Liver (tissue), 9 donors: ENCODE data around the gene ERAP2. TPM values are rescaled to one million over a fixed set of nuclear protein-coding genes. Genes with fewer than 3 reads are reported as not detected.

ENCODE experiments used
- DNase-seq: peaks from one replicate; pipeline ENCODE4 v3.0.0-alpha.2; 2017; ENCODE audit warnings: low spot score
- H3K27ac ChIP-seq, 2 donors: one replicate each; pipeline ENCODE4 v1.7.0; 2013; ENCODE audit warnings: inconsistent platforms in 2 of 2, low read length in 2 of 2, control low read depth in 1 of 2, low read depth in 1 of 2, mild to moderate bottlenecking in 1 of 2
- H3K27me3 ChIP-seq, 4 donors: one replicate each; pipeline versions ENCODE4 v1.6.1 to v1.7.0; 2013; ENCODE audit warnings: low read length in 3 of 4, inconsistent platforms in 1 of 4, mild to moderate bottlenecking in 1 of 4, moderate library complexity in 1 of 4; ENCODE audit not compliant: control insufficient read depth in 4 of 4, insufficient read depth in 4 of 4
- H3K36me3 ChIP-seq, 4 donors: one replicate each; pipeline versions ENCODE4 v1.6.1 to v1.7.0; 2013; ENCODE audit warnings: low read length in 3 of 4, mild to moderate bottlenecking in 3 of 4, low read depth in 1 of 4, moderate library complexity in 1 of 4; ENCODE audit not compliant: control insufficient read depth in 4 of 4, insufficient read depth in 3 of 4
- H3K4me1 ChIP-seq, 4 donors: one replicate each; pipeline versions ENCODE4 v1.6.1 to v1.7.0; 2013; ENCODE audit warnings: low read length in 3 of 4, mild to moderate bottlenecking in 3 of 4, moderate library complexity in 1 of 4; ENCODE audit not compliant: control insufficient read depth in 4 of 4, insufficient read depth in 4 of 4
- H3K4me3 ChIP-seq, 3 donors: one replicate each; pipeline versions ENCODE4 v1.6.1 to v1.7.0; 2013; ENCODE audit warnings: low read length in 3 of 3, control low read depth in 1 of 3, low read depth in 1 of 3, mild to moderate bottlenecking in 1 of 3
- H3K9ac ChIP-seq, 2 donors: one replicate each; pipeline ENCODE4 v1.7.0; 2013; ENCODE audit warnings: low read length in 2 of 2, mild to moderate bottlenecking in 2 of 2, moderate library complexity in 2 of 2, control low read depth in 1 of 2, low read depth in 1 of 2
- H3K9me3 ChIP-seq, 4 donors: one replicate each; pipeline versions ENCODE4 v1.6.1 to v1.7.0; 2013; ENCODE audit warnings: low read length in 3 of 4; ENCODE audit not compliant: control insufficient read depth in 4 of 4
- EGR1 ChIP-seq, 2 donors: IDR thresholded peaks; 2 replicates each; pipeline ENCODE4 v1.6.1; 2016 to 2018; ENCODE audit warnings: antibody characterized with exemption in 2 of 2, low read depth in 2 of 2
- FOXA2 ChIP-seq: IDR thresholded peaks from 2 replicates; pipeline ENCODE4 v1.6.1; 2016; ENCODE audit warnings: antibody characterized with exemption
- GABPA ChIP-seq, 2 donors: IDR thresholded peaks in 1 of 2; conservative IDR thresholded peaks in 1 of 2; 2 replicates each; pipeline ENCODE4 v1.6.1; 2016; ENCODE audit warnings: antibody characterized with exemption in 2 of 2, mild to moderate bottlenecking in 1 of 2, moderate library complexity in 1 of 2
- HNF4A ChIP-seq, 2 donors: conservative IDR thresholded peaks; 2 replicates each; pipeline ENCODE4 v1.6.1; 2016; ENCODE audit warnings: antibody characterized with exemption in 2 of 2, mild to moderate bottlenecking in 2 of 2
- HNF4G ChIP-seq: IDR thresholded peaks from 2 replicates; pipeline ENCODE4 v1.6.1; 2016; ENCODE audit warnings: antibody characterized with exemption
- JUND ChIP-seq, 2 donors: IDR thresholded peaks; 2 replicates each; pipeline ENCODE4 v1.6.1; 2016; ENCODE audit warnings: antibody characterized with exemption in 2 of 2
- NR2F2 ChIP-seq: IDR thresholded peaks from 2 replicates; pipeline ENCODE4 v1.6.1; 2016; ENCODE audit warnings: antibody characterized with exemption
- RAD21 ChIP-seq, 2 donors: IDR thresholded peaks; 2 replicates each; pipeline ENCODE4 v1.6.1; 2016; ENCODE audit warnings: antibody characterized with exemption in 2 of 2, mild to moderate bottlenecking in 2 of 2
- RXRA ChIP-seq, 2 donors: IDR thresholded peaks; 2 replicates each; pipeline ENCODE4 v1.6.1; 2017 to 2018; ENCODE audit warnings: antibody characterized with exemption in 2 of 2, mild to moderate bottlenecking in 1 of 2
- SP1 ChIP-seq: IDR thresholded peaks from 2 replicates; pipeline ENCODE4 v1.6.1; 2018; ENCODE audit warnings: antibody characterized with exemption, mild to moderate bottlenecking
- TAF1 ChIP-seq: conservative IDR thresholded peaks from 2 replicates; pipeline ENCODE4 v1.6.1; 2016; ENCODE audit warnings: antibody characterized with exemption, mild to moderate bottlenecking
- WGBS: extraction: QIAGEN DNeasy Blood & Tissue Kit; methylation state at CpG from one replicate; pipeline ENCODE4 v1.1.7; 2013; 5-methylcytosine and 5-hydroxymethylcytosine counted together
- polyA plus RNA-seq, 2 donors: library from polyadenylated mRNA; stranded (reverse) in 1 of 2; unstranded in 1 of 2; fragments of 200-250 nt in 1 of 2; fragments of >200 nt in 1 of 2; fragmentation: Nextera tagmentation in 1 of 2; extraction: Ambion mirVana in 1 of 2; gene quantifications; one replicate each; pipeline versions ENCODE4 v1.2.1 to v1.2.3, GENCODE V29; 2013 to 2015
- total RNA-seq, 2 donors: library from RNA; depleted of rRNA; stranded (reverse); fragments of >200 nt; gene quantifications; one replicate each; pipeline ENCODE4 v1.2.3, GENCODE V29; 2014
- TF ChIP-seq, protein P1 (sequence below): fragments of 150-350 bp; IDR thresholded peaks from 2 replicates; pipeline ENCODE4 v1.5.1; 2017; ENCODE audit warnings: improper control_type of control experiment, low read depth, low read length; ENCODE audit not compliant: missing input control
- TF ChIP-seq, protein P2 (sequence below): IDR thresholded peaks from 2 replicates; pipeline ENCODE4 v1.6.1; 2016; ENCODE audit warnings: antibody characterized with exemption
- TF ChIP-seq, protein P3 (sequence below): IDR thresholded peaks from 2 replicates; pipeline ENCODE4 v1.6.1; 2016; ENCODE audit warnings: antibody characterized with exemption
- TF ChIP-seq, protein P4 (sequence below): IDR thresholded peaks from 2 replicates; pipeline ENCODE4 v1.6.1; 2016; ENCODE audit warnings: antibody characterized with exemption
- TF ChIP-seq, protein P5 (sequence below): IDR thresholded peaks from 2 replicates; pipeline ENCODE4 v1.6.1; 2016; ENCODE audit warnings: antibody characterized with exemption, mild to moderate bottlenecking
- donor health status: healthy.
- donor health status: healthy.
- donor health status: healthy.
- donor health status: healthy.
- donor health status: healthy.

Gene ERAP2
- total and polyA plus RNA-seq, 4 donors = 1.8 to 15.5 (median 10.7) TPM

DNA sequence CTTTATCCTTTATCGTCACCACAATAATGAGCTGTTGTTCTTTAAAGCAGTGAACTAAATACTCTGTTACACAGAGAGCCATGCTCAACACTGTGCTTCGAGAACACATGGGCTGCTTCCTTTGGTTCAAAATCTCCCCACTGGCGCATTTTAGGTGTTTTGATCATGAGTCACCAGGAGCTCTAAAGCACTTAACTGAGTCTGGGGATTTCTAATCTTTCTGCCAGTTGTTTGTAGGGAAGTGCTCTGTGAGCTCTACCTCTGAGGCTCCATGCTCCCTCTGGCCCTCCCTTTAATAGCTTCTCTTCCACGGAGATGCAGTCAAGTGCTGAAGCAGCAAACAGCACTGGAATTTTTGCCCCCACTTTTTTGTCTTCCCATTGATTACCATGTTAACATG is 17.0 kb downstream of the ERAP2 start:
- DNase-seq = no peak
- Histone ChIP-seq H3K4me3 (no peak overlapping the region), H3K27me3 (no peaks in the 10 kb centered on the region), H3K9me3 (no peaks in the 10 kb centered on the region), H3K36me3 (peaks cover 3 to 41% (median 25%) of the 10 kb centered on the region in 4 donors), H3K9ac (no peak overlapping the region), H3K27ac (no peak overlapping the region), H3K4me1 (no peaks in the 10 kb centered on the region)
- 90% methylated on average over 4 of the region's 4 CpGs for WGBS
- TF ChIP-seq, protein P1, sequence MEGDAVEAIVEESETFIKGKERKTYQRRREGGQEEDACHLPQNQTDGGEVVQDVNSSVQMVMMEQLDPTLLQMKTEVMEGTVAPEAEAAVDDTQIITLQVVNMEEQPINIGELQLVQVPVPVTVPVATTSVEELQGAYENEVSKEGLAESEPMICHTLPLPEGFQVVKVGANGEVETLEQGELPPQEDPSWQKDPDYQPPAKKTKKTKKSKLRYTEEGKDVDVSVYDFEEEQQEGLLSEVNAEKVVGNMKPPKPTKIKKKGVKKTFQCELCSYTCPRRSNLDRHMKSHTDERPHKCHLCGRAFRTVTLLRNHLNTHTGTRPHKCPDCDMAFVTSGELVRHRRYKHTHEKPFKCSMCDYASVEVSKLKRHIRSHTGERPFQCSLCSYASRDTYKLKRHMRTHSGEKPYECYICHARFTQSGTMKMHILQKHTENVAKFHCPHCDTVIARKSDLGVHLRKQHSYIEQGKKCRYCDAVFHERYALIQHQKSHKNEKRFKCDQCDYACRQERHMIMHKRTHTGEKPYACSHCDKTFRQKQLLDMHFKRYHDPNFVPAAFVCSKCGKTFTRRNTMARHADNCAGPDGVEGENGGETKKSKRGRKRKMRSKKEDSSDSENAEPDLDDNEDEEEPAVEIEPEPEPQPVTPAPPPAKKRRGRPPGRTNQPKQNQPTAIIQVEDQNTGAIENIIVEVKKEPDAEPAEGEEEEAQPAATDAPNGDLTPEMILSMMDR = no peak
- no peak for TF ChIP-seq TAF1
- TF ChIP-seq NR2F2 = no peak
- no peak for TF ChIP-seq GABPA (IDR thresholded peaks at IDR 0.05 in 1 of 2, conservative IDR thresholded peaks at IDR 0.05 in 1 of 2)
- no peak for TF ChIP-seq HNF4A (conservative IDR thresholded peaks at IDR 0.05)
- no peak for TF ChIP-seq HNF4G
- TF ChIP-seq SP1 = no peak
- no peak for TF ChIP-seq EGR1 (IDR thresholded peaks at IDR 0.05; ENCODE audit: low read depth in 2 of 2)
- no peak for TF ChIP-seq JUND (IDR thresholded peaks at IDR 0.05)

DNA sequence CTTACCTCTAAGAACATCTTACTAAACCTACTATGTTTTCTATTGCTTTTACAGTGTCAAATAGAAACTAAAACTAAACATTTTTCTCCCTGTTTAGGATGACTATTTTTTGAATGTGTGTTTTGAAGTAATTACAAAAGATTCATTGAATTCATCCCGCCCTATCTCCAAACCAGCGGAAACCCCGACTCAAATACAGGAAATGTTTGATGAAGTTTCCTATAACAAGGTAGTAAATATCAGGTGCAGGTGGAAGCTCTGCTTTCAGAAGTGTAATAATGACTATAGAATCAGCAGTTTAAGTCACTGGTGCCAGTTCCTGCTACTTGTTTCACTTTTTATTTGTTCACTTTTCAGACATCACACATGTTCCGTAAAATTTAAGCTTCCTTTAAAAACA is 20.0 kb downstream of the ERAP2 start:
- Histone ChIP-seq H3K9me3 (no peaks in the 10 kb centered on the region), H3K36me3 (peaks cover 3 to 34% (median 24%) of the 10 kb centered on the region in 4 donors), H3K9ac (no peak overlapping the region), H3K27ac (no peak overlapping the region), H3K4me3 (no peak overlapping the region), H3K4me1 (no peaks in the 10 kb centered on the region), H3K27me3 (no peaks in the 10 kb centered on the region)
- TF ChIP-seq, protein P2, sequence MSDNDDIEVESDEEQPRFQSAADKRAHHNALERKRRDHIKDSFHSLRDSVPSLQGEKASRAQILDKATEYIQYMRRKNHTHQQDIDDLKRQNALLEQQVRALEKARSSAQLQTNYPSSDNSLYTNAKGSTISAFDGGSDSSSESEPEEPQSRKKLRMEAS = no peak
- TF ChIP-seq, protein P3, sequence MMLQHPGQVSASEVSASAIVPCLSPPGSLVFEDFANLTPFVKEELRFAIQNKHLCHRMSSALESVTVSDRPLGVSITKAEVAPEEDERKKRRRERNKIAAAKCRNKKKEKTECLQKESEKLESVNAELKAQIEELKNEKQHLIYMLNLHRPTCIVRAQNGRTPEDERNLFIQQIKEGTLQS = no peak
- TF ChIP-seq, protein P4, sequence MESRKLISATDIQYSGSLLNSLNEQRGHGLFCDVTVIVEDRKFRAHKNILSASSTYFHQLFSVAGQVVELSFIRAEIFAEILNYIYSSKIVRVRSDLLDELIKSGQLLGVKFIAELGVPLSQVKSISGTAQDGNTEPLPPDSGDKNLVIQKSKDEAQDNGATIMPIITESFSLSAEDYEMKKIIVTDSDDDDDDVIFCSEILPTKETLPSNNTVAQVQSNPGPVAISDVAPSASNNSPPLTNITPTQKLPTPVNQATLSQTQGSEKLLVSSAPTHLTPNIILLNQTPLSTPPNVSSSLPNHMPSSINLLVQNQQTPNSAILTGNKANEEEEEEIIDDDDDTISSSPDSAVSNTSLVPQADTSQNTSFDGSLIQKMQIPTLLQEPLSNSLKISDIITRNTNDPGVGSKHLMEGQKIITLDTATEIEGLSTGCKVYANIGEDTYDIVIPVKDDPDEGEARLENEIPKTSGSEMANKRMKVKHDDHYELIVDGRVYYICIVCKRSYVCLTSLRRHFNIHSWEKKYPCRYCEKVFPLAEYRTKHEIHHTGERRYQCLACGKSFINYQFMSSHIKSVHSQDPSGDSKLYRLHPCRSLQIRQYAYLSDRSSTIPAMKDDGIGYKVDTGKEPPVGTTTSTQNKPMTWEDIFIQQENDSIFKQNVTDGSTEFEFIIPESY = no peak
- TF ChIP-seq TAF1 = no peak
- TF ChIP-seq NR2F2 = no peak
- TF ChIP-seq FOXA2 = no peak
- TF ChIP-seq RXRA (IDR thresholded peaks at IDR 0.05) = no peak
- TF ChIP-seq, protein P5, sequence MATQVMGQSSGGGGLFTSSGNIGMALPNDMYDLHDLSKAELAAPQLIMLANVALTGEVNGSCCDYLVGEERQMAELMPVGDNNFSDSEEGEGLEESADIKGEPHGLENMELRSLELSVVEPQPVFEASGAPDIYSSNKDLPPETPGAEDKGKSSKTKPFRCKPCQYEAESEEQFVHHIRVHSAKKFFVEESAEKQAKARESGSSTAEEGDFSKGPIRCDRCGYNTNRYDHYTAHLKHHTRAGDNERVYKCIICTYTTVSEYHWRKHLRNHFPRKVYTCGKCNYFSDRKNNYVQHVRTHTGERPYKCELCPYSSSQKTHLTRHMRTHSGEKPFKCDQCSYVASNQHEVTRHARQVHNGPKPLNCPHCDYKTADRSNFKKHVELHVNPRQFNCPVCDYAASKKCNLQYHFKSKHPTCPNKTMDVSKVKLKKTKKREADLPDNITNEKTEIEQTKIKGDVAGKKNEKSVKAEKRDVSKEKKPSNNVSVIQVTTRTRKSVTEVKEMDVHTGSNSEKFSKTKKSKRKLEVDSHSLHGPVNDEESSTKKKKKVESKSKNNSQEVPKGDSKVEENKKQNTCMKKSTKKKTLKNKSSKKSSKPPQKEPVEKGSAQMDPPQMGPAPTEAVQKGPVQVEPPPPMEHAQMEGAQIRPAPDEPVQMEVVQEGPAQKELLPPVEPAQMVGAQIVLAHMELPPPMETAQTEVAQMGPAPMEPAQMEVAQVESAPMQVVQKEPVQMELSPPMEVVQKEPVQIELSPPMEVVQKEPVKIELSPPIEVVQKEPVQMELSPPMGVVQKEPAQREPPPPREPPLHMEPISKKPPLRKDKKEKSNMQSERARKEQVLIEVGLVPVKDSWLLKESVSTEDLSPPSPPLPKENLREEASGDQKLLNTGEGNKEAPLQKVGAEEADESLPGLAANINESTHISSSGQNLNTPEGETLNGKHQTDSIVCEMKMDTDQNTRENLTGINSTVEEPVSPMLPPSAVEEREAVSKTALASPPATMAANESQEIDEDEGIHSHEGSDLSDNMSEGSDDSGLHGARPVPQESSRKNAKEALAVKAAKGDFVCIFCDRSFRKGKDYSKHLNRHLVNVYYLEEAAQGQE = no peak
- no peak for TF ChIP-seq JUND (IDR thresholded peaks at IDR 0.05)
- TF ChIP-seq RAD21 (IDR thresholded peaks at IDR 0.05) = no peak
- TF ChIP-seq EGR1 (IDR thresholded peaks at IDR 0.05; ENCODE audit: low read depth in 2 of 2) = no peak
- no peak for TF ChIP-seq HNF4G
- TF ChIP-seq, protein P1 = no peak
- no peak for TF ChIP-seq GABPA (IDR thresholded peaks at IDR 0.05 in 1 of 2, conservative IDR thresholded peaks at IDR 0.05 in 1 of 2)
- 74% methylated on average over 4 of the region's 4 CpGs for WGBS
- DNase-seq = no peak
